Right lobe of liver (tissue), 4 donors: ENCODE data around the gene CABS1.

ENCODE experiments used
- POLR2A ChIP-seq: fragments of 450-650 bp; IDR thresholded peaks from one replicate; pipeline ENCODE4 v1.6.1; 2017; ENCODE audit warnings: antibody characterized with exemption, mild to moderate bottlenecking
- TF ChIP-seq, protein P1 (sequence below), 4 donors: fragments of 200-600 bp in 3 of 4; fragments of 450-650 bp in 1 of 4; IDR thresholded peaks; one replicate each; pipeline versions ENCODE4 v1.5.1 to v1.8.0; 2016 to 2022; ENCODE audit warnings: antibody characterized with exemption in 4 of 4, mild to moderate bottlenecking in 2 of 4
- donor health status: DM: no; HTN: no; CAD: no.
- donor health status: DM: no; HTN: no; CAD: no.
- donor health status: DM: no; HTN: yes; CAD: no.

DNA sequence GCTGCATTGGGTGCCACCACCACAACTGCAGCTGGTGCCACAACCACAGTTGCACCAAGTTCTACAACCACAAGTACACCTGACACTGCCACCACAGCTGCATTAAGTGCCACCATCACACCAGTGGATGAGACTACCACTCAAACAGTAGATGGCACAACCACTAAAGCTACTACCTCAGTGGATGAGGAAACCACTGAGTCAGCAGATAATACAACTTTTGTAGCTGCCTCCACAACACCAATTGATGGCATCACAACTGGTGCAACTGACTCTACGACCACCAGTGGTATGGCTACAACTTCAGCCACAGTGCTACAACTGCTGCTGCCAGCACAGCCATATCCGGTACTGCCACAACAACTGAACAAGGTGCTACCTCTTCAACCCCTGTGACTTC lies 35.1 kb upstream of the CABS1 start:
- TF ChIP-seq, protein P1, sequence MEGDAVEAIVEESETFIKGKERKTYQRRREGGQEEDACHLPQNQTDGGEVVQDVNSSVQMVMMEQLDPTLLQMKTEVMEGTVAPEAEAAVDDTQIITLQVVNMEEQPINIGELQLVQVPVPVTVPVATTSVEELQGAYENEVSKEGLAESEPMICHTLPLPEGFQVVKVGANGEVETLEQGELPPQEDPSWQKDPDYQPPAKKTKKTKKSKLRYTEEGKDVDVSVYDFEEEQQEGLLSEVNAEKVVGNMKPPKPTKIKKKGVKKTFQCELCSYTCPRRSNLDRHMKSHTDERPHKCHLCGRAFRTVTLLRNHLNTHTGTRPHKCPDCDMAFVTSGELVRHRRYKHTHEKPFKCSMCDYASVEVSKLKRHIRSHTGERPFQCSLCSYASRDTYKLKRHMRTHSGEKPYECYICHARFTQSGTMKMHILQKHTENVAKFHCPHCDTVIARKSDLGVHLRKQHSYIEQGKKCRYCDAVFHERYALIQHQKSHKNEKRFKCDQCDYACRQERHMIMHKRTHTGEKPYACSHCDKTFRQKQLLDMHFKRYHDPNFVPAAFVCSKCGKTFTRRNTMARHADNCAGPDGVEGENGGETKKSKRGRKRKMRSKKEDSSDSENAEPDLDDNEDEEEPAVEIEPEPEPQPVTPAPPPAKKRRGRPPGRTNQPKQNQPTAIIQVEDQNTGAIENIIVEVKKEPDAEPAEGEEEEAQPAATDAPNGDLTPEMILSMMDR (IDR thresholded peaks at IDR 0.05): no peak
- TF ChIP-seq POLR2A: no peak
